Heart left ventricle (tissue), 16 donors: ENCODE measurements around the gene ZNHIT6. TPM values are rescaled to one million over a fixed set of nuclear protein-coding genes. Genes with fewer than 3 reads are reported as not detected.
"Not testable (repeated sequence)": the region's sequence is repeated elsewhere in the genome, so short reads cannot be mapped to it uniquely, and the experiment has no call there.

Source experiments
- ATAC-seq, 4 donors: fragments of 200-7000 bp; cut with Tn5 transposase; one replicate each; pipeline ENCODE4 v1.9.1; 2020 to 2022; ENCODE audit warnings: moderate library complexity in 4 of 4, mild to moderate bottlenecking in 3 of 4, moderate number of reproducible peaks in 1 of 4
- DNase-seq, 5 donors: peaks; one replicate each; pipeline ENCODE4 v3.0.0-alpha.2; 2020
- H3K27ac ChIP-seq, 12 donors: fragments of 200-600 bp; sonication (generic) in 4 of 12; one replicate each; pipeline versions ENCODE4 v1.5.0 to v1.8.0; 2016 to 2022; ENCODE audit warnings: mild to moderate bottlenecking in 2 of 12
- H3K27me3 ChIP-seq, 9 donors: fragments of 200-600 bp; sonication (generic) in 2 of 9; one replicate each; pipeline versions ENCODE4 v1.5.1 to v1.8.0; 2016 to 2022; ENCODE audit warnings: mild to moderate bottlenecking in 3 of 9
- H3K36me3 ChIP-seq, 9 donors: fragments of 200-600 bp; sonication (generic) in 2 of 9; one replicate each; pipeline versions ENCODE4 v1.5.0 to v1.8.0; 2018 to 2022; ENCODE audit warnings: mild to moderate bottlenecking in 2 of 9
- H3K4me1 ChIP-seq, 12 donors: fragments of 200-600 bp; sonication (generic) in 4 of 12; one replicate each; pipeline versions ENCODE4 v1.5.0 to v1.8.0; 2016 to 2022; ENCODE audit warnings: mild to moderate bottlenecking in 3 of 12
- H3K4me3 ChIP-seq, 12 donors: fragments of 200-600 bp; sonication (generic) in 4 of 12; one replicate each; pipeline versions ENCODE4 v1.5.0 to v1.8.0; 2017 to 2022; ENCODE audit warnings: mild to moderate bottlenecking in 9 of 12, moderate library complexity in 4 of 12
- H3K9me3 ChIP-seq, 12 donors: fragments of 200-600 bp; sonication (generic) in 4 of 12; one replicate each; pipeline versions ENCODE4 v1.5.0 to v1.8.0; 2016 to 2022; ENCODE audit warnings: mild to moderate bottlenecking in 1 of 12
- POLR2A ChIP-seq, 2 donors: fragments of 450-650 bp; IDR thresholded peaks; one replicate each; pipeline ENCODE4 v1.6.1; 2017; ENCODE audit warnings: antibody characterized with exemption in 2 of 2, mild to moderate bottlenecking in 2 of 2, moderate library complexity in 2 of 2
- WGBS, 4 donors: extraction: QIAGEN DNeasy Blood & Tissue Kit in 2 of 4; methylation state at CpG; one replicate each; pipeline versions ENCODE4 v1.1.5 to v1.1.7; 2013 to 2018; 5-methylcytosine and 5-hydroxymethylcytosine counted together
- intact Hi-C, 10 donors: fragments of 100-400 bp; cut with DNase I; formaldehyde crosslinking; loops; one replicate each; pipeline versions ENCODE4 v1.11.1 to v1.14.2; 2022
- polyA plus RNA-seq, 2 donors: library from polyadenylated mRNA; stranded (reverse); fragments of 200-250 nt; gene quantifications; one replicate each; pipeline ENCODE4 v1.2.3, GENCODE V29; 2013
- total RNA-seq, 9 donors: library from RNA; depleted of rRNA in 2 of 9; stranded (reverse); fragments of >200 nt in 2 of 9; fragmentation: NEBNext Ultra II Directional in 3 of 9; extraction: Animal tissue kit (Norgen Biotek cat#: 25700) in 3 of 9; gene quantifications; one replicate each; pipeline versions ENCODE4 v1.1.0 to v1.2.4, GENCODE V29; 2016 to 2023
- TF ChIP-seq, protein P1 (sequence below), 12 donors: fragments of 200-600 bp; sonication (generic) in 4 of 12; IDR thresholded peaks; one replicate each; pipeline versions ENCODE4 v1.5.0 to v1.8.0; 2018 to 2022; ENCODE audit warnings: antibody characterized with exemption in 12 of 12, mild to moderate bottlenecking in 5 of 12
- donor health status: ischemic (EF 13 %, LVEDD 7.1; RV severe dilation, severe dysfunction).
- donor health status: healthy with polysubstance abuse.
- donor health status: DM: no; HTN: yes; CAD: no.
- donor health status: DM: no; HTN: no; CAD: no.
- donor health status: ischemic (EF 25% LVEDD 6.9; RV normal size, moderate dysfunction).
- donor health status: ischemic (EF 25% LVEDD 5.7; RV mildly dilated, moderate dysfunction).
- donor health status: healthy.
- donor health status: DM: yes; HTN: yes; CAD: no.
- donor health status: ischemic (EF 35%, LVEDD 5.7; RV mildly dilated, moderate dysfunction).
- donor health status: nonischemic (EF 11% LVEDD 7.7; RV severe dilation, severe dysfunction).
- donor health status: DM: yes; HTN: yes; CAD: no.
- donor health status: PGD.
- donor health status: ischemic (EF 29% LVEDD 5.4; RV normal size, mild dysfunction).
- donor health status: nonischemic (EF 23%, LVEDD 6.1; RV moderate dilation, normal function).

The ZNHIT6 gene
- total and polyA plus RNA-seq, 11 donors: 7.1 to 12.8 (median 9.9) TPM

DNA sequence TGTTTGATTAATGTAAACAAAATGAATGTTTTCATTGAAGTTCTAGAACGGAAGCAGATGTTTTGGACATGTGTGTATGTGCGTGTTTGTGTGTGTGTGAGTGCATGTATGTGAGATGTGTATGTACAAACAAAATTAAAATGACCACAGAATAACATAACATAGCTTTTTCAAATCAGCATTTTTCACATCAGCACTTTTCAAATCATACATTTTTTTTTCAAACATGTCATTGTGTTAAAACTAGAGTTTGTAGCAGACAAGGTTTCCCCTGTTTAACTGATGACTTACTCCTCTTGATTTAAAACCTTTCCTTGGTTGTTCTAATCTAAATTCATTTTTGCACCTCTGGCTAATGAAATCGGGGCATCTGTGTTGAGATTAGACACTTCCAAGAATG is 35.6 kb upstream of the ZNHIT6 start:
- ATAC-seq (no peak), DNase-seq (no peak)
- H3K4me3 ChIP-seq: no peak overlapping the region
- H3K9me3 ChIP-seq: no peaks in the 10 kb centered on the region
- H3K4me1 ChIP-seq: no peaks in the 10 kb centered on the region
- no peak overlapping the region for H3K27ac ChIP-seq
- WGBS, 4 donors: 81 to 92% (median 85%) methylated on average over 3 of the region's 3 CpGs
- H3K27me3 ChIP-seq: no peaks in the 10 kb centered on the region
- intact Hi-C loops: no loop called here
- TF ChIP-seq, protein P1, sequence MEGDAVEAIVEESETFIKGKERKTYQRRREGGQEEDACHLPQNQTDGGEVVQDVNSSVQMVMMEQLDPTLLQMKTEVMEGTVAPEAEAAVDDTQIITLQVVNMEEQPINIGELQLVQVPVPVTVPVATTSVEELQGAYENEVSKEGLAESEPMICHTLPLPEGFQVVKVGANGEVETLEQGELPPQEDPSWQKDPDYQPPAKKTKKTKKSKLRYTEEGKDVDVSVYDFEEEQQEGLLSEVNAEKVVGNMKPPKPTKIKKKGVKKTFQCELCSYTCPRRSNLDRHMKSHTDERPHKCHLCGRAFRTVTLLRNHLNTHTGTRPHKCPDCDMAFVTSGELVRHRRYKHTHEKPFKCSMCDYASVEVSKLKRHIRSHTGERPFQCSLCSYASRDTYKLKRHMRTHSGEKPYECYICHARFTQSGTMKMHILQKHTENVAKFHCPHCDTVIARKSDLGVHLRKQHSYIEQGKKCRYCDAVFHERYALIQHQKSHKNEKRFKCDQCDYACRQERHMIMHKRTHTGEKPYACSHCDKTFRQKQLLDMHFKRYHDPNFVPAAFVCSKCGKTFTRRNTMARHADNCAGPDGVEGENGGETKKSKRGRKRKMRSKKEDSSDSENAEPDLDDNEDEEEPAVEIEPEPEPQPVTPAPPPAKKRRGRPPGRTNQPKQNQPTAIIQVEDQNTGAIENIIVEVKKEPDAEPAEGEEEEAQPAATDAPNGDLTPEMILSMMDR (IDR thresholded peaks at IDR 0.05): no peak
- no peak for TF ChIP-seq POLR2A (IDR thresholded peaks at IDR 0.05)
- peaks cover 0 to 3% (median 0%) of the 10 kb centered on the region in 9 donors for H3K36me3 ChIP-seq

DNA sequence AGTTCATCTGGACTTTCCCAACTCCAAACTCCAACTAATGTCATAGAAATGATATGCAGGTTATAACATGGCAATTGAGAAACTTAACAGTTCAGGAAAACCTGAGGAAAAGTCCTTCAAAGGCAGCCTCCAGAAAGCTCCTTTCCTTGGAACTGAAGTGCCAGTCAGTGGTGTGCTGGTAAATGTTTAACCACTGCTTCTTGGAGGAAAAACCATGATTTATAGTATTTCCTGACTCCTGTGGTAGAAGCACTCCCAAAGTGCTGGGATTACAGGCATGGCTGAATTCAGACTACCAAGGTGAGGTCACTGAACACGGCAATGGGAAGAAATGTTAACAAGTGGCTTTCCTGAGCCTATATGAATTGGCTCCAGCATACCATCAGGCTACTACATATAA is 26.7 kb upstream of the ZNHIT6 start:
- no peaks in the 10 kb centered on the region for H3K4me1 ChIP-seq
- no peaks in the 10 kb centered on the region for H3K27me3 ChIP-seq
- no peak overlapping the region for H3K4me3 ChIP-seq
- no peak for TF ChIP-seq POLR2A (IDR thresholded peaks at IDR 0.05)
- TF ChIP-seq, protein P1 (IDR thresholded peaks at IDR 0.05): no peak
- H3K27ac ChIP-seq: no peak overlapping the region
- H3K9me3 ChIP-seq: no peaks in the 10 kb centered on the region
- ATAC-seq (no peak), DNase-seq (no peak)
- 82 to 93% (median 88%) methylated on average over 1 of the region's 1 CpG for WGBS, 4 donors
- H3K36me3 ChIP-seq: no peaks in the 10 kb centered on the region
- intact Hi-C loops: no loop called here

DNA sequence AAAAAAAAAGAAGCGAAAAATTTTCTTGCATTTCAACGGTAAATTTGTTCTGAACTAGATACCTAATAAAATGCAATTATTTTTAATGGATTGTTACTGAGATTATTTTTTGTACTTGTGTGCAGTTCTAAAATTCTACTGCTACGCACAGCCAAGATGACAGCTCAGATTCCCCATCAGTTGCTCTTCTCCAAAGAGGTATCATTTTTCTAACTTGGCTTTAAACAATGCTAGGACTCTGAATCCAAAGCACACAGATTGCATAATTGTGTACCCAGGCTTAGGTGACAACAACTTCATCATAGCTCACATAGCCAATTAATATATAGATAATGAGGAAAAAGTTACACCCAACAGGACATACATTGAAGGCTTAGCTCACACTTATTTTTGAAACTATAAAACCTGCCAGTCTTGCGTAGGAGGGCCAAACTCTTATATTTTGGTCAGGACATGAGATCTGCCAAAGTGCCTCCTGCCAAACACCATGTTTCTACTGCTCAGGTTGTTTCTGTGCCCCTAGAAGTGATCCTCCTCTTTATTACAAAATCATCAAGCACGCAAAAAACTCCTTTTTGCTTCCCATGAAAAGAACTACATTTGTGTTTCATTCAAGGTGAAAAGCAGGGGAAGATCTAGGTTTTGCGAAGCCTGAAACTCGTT is 10.6 kb upstream of the ZNHIT6 start:
- ATAC-seq (no peak), DNase-seq (no peak)
- no peak for TF ChIP-seq POLR2A (IDR thresholded peaks at IDR 0.05)
- TF ChIP-seq, protein P1 (IDR thresholded peaks at IDR 0.05): no peak
- intact Hi-C loops: no loop called here
- Histone ChIP-seq H3K27ac (no peak overlapping the region), H3K4me1 (no peaks in the 10 kb centered on the region), H3K36me3 (no peaks in the 10 kb centered on the region), H3K9me3 (peaks cover 0 to 33% (median 16%) of the 10 kb centered on the region in 12 donors), H3K27me3 (no peaks in the 10 kb centered on the region), H3K4me3 (no peak overlapping the region)
- WGBS, 4 donors: 89 to 92% (median 92%) methylated on average over 7 of the region's 7 CpGs

DNA sequence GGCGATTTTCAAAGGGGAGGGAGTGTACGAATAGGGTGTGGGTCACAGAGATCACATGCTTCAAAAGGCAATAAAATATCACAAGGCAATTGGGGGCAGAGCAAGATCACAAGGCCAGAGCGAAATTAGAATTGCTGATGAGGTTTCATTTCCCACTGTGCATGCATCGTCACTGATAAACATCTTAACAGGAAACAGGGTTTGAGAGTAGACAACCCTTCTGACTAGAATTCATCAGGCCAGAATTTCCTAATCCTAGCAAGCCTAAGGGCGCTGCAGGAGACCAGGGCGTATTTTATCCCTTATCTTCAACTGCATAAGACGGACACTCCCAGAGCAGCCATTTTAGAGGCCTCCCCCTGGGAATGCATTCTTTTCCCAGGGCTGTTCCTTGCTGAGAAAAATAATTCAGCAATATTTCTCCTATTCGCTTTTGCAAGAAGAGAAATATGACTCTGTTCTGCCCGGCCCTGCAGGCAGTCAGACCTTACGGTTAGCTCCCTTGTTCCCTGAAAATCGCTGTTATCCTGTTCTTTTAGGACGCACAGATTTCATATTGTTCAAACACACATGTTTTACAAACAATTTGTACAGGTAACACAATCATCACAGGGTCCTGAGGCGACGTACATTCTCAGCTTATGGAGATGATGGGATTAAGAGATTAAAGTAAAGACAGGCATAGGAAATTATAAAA is 6.3 kb upstream of the ZNHIT6 start:
- DNase-seq, H3K4me1 ChIP-seq, H3K4me3 ChIP-seq, H3K27me3 ChIP-seq, intact Hi-C loops, H3K36me3 ChIP-seq, H3K27ac ChIP-seq, ATAC-seq: not testable (repeated sequence)
- 81 to 85% (median 83%) methylated on average over 14 of the region's 14 CpGs for WGBS, 4 donors
- peaks cover 0 to 12% (median 0%) of the 10 kb centered on the region in 12 donors for H3K9me3 ChIP-seq
